Calu3 (cell line): Measurements from ENCODE around the gene UBASH3B. TPM values are rescaled to one million over a fixed set of nuclear protein-coding genes. Genes with fewer than 3 reads are reported as not detected.
"Not testable (repeated sequence)": the region's sequence is repeated elsewhere in the genome, so short reads cannot be mapped to it uniquely, and the experiment has no call there.

Experiments used
- BruUV-seq: library from RNA; stranded (reverse); fragments of 400-500 nt; replicated peaks from 2 replicates; lab custom pipeline; 2021; lab: Mats Ljungman, UMichigan
- CTCF ChIA-PET: fragments of 300-600 bp; sonication (Branson Sonifier 250); formaldehyde crosslinking; loops from one replicate; lab custom pipeline; 2022; ENCODE audit warnings: antibody characterized with exemption; lab: Charles Lee
- DNase-seq: peaks from one replicate; pipeline ENCODE4 v3.0.0; 2022
- H3K27ac Mint-ChIP-seq: one replicate; pipeline ENCODE4 v1.8.0; 2022; ENCODE audit warnings: mixed read lengths; ENCODE audit not compliant: unreplicated experiment
- H3K27me3 Mint-ChIP-seq: one replicate; pipeline ENCODE4 v1.8.0; 2022; ENCODE audit warnings: mixed read lengths; ENCODE audit not compliant: unreplicated experiment
- H3K36me3 Mint-ChIP-seq: one replicate; pipeline ENCODE4 v1.8.0; 2022; ENCODE audit warnings: mild to moderate bottlenecking, moderate library complexity, mixed read lengths; ENCODE audit not compliant: insufficient read depth, unreplicated experiment
- H3K4me1 Mint-ChIP-seq: one replicate; pipeline ENCODE4 v1.8.0; 2022; ENCODE audit warnings: mild to moderate bottlenecking, low read depth, mixed read lengths; ENCODE audit not compliant: unreplicated experiment
- H3K4me3 Mint-ChIP-seq: one replicate; pipeline ENCODE4 v1.8.0; 2022; ENCODE audit warnings: mild to moderate bottlenecking, low read depth, moderate library complexity, mixed read lengths; ENCODE audit not compliant: unreplicated experiment
- H3K9me3 Mint-ChIP-seq: one replicate; pipeline ENCODE4 v1.8.0; 2022; ENCODE audit warnings: low read depth, mixed read lengths; ENCODE audit not compliant: unreplicated experiment
- intact Hi-C: fragments of 100-400 bp; cut with micrococcal nuclease; formaldehyde crosslinking; loops from one replicate; pipeline ENCODE4 v1.10.0; 2022; ENCODE audit not compliant: unreplicated experiment
- total RNA-seq: library from RNA; stranded (reverse); gene quantifications from 2 replicates; pipeline ENCODE4 v1.2.3, GENCODE V29; 2022
- TF ChIP-seq, protein P1 (sequence below): fragments of 200-600 bp; IDR thresholded peaks from one replicate; pipeline ENCODE4 v1.8.0; 2022; ENCODE audit warnings: antibody characterized with exemption; ENCODE audit not compliant: unreplicated experiment

The UBASH3B gene
- total RNA-seq, 1 experiment from 2014 or later, result 74.9 TPM

- intact Hi-C loops, result no loop called here
These were observed 71.8 kb downstream of the UBASH3B start for GRCh38 chr11:122727101-122727929.

DNA sequence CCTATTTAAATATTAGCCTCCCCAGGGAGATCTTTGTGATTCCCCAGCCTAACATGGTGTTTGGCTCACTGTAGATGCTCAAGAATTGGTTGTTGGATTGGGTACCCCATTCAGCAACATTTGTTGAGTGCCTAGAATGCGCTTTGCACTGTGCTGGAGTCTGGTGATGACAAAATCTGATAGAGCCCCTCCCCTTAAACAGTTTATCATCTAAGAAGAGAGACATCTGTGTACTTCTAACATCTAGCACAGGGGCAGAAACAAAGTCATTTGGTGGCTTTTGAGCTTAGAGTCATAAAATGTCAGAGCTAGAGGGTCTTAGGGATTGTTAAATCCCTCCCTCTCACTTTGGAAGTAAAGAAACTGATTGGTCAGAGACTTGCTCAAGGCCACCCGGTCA is 73.0 kb downstream of the UBASH3B start:
- Mint-ChIP-seq H3K4me3 (no peak overlapping the region), H3K4me1 (peaks cover 37% of the 10 kb centered on the region), H3K27me3 (no peaks in the 10 kb centered on the region), H3K27ac (no peak overlapping the region), H3K36me3 (peaks cover 7% of the 10 kb centered on the region), H3K9me3 (no peaks in the 10 kb centered on the region)
- no TSS peak for BruUV-seq
- CTCF ChIA-PET, result no interaction called here
- DNase-seq, result no peak
- intact Hi-C loops, result no loop called here
- TF ChIP-seq, protein P1, sequence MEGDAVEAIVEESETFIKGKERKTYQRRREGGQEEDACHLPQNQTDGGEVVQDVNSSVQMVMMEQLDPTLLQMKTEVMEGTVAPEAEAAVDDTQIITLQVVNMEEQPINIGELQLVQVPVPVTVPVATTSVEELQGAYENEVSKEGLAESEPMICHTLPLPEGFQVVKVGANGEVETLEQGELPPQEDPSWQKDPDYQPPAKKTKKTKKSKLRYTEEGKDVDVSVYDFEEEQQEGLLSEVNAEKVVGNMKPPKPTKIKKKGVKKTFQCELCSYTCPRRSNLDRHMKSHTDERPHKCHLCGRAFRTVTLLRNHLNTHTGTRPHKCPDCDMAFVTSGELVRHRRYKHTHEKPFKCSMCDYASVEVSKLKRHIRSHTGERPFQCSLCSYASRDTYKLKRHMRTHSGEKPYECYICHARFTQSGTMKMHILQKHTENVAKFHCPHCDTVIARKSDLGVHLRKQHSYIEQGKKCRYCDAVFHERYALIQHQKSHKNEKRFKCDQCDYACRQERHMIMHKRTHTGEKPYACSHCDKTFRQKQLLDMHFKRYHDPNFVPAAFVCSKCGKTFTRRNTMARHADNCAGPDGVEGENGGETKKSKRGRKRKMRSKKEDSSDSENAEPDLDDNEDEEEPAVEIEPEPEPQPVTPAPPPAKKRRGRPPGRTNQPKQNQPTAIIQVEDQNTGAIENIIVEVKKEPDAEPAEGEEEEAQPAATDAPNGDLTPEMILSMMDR, result no peak

More at GRCh38 chr11:122727101-122727929, 71.8 kb downstream of the UBASH3B start:
- H3K4me3 Mint-ChIP-seq, result no peak overlapping the region
- TF ChIP-seq, protein P1, result no peak
- H3K36me3 Mint-ChIP-seq, result peaks cover 7% of the 10 kb centered on the region
- H3K9me3 Mint-ChIP-seq, result no peaks in the 10 kb centered on the region
- H3K27ac Mint-ChIP-seq, result no peak overlapping the region
- CTCF ChIA-PET, result no interaction called here
- DNase-seq, result no peak
- H3K4me1 Mint-ChIP-seq, result peaks cover 36% of the 10 kb centered on the region
- no TSS peak for BruUV-seq
- no peaks in the 10 kb centered on the region for H3K27me3 Mint-ChIP-seq

DNA sequence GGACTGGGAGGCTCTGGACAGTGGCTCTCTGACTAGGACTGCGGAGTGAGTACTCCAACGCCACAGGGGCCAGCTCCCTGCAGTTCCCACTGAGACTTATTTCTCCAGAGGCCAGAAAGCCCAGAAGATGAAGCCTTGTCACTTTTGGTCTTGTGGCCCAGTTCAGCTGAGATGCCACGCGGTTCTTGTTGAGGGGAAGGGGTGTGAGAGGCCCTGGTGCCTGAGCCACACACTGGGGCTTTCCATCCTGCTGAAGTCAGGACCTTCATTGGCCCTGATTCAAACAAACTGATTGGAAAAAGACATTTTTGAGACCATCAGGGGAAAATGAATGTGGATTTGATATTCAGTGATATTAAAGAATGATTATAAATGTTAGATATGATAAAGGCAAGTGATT is 73.6 kb downstream of the UBASH3B start:
- Mint-ChIP-seq H3K27me3 (no peaks in the 10 kb centered on the region), H3K27ac (no peak overlapping the region), H3K9me3 (no peaks in the 10 kb centered on the region), H3K4me1 (peaks cover 31% of the 10 kb centered on the region), H3K4me3 (no peak overlapping the region), H3K36me3 (peaks cover 7% of the 10 kb centered on the region)
- no peak for DNase-seq
- CTCF ChIA-PET, result no interaction called here
- intact Hi-C loops, result no loop called here
- no TSS peak for BruUV-seq
- TF ChIP-seq, protein P1, result no peak

- H3K4me3 Mint-ChIP-seq, H3K27ac Mint-ChIP-seq, intact Hi-C loops, BruUV-seq, H3K27me3 Mint-ChIP-seq, CTCF ChIA-PET, H3K36me3 Mint-ChIP-seq, DNase-seq, H3K9me3 Mint-ChIP-seq: not testable (repeated sequence)
- peaks cover 25% of the 10 kb centered on the region for H3K4me1 Mint-ChIP-seq
These were observed 75.2 kb downstream of the UBASH3B start for GRCh38 chr11:122730694-122731093.

DNA sequence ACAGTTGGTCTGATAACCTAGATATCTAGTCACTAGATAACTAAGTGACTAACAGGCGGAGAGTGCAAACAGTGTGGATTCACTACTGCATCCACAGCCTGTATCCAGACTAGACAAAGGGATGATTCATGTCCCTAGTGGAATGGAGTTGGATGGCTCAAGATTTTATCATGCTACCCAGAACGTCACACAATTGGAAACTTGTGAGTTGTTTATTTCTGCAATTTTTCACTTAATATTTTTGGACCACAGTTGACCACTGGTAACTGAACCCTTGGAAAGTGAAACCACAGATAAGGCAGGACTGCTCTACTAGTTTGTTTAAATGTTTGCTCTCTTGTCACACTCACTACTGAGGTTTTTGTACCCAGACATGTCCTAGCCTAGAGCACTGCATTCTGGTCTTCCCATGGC is 76.0 kb downstream of the UBASH3B start:
- TF ChIP-seq, protein P1, result no peak
- intact Hi-C loops, result no loop called here
- CTCF ChIA-PET, result no interaction called here
- H3K4me3 Mint-ChIP-seq, result no peak overlapping the region
- peaks cover 25% of the 10 kb centered on the region for H3K4me1 Mint-ChIP-seq
- no peaks in the 10 kb centered on the region for H3K9me3 Mint-ChIP-seq
- BruUV-seq, result no TSS peak
- H3K27ac Mint-ChIP-seq, result no peak overlapping the region
- H3K36me3 Mint-ChIP-seq, result peaks cover 7% of the 10 kb centered on the region
- no peaks in the 10 kb centered on the region for H3K27me3 Mint-ChIP-seq
- no peak for DNase-seq
